Neural cell (in vitro differentiated cells): ENCODE data around the gene MC5R. TPM values are rescaled to one million over a fixed set of nuclear protein-coding genes. Genes with fewer than 3 reads are reported as not detected.
"Not testable (repeated sequence)": the region's sequence is repeated elsewhere in the genome, so short reads cannot be mapped to it uniquely, and the experiment has no call there.

Experiments used
- H2AFZ ChIP-seq: fragments of 200-600, 300-800 bp; sonication (generic), shearing (Covaris generic); 2 replicates; pipeline ENCODE4 v1.6.0; 2014; ENCODE audit warnings: low read depth, mild to moderate bottlenecking, antibody characterized with exemption, low read length, moderate library complexity
- H3F3A ChIP-seq: fragments of 200-600 bp; shearing (Covaris generic); 2 replicates; pipeline ENCODE4 v1.6.1; 2016; ENCODE audit warnings: mild to moderate bottlenecking, moderate library complexity, mixed read lengths, antibody characterized with exemption, low read length; ENCODE audit not compliant: insufficient read depth, poor library complexity, severe bottlenecking
- H3K27ac ChIP-seq: fragments of 200-600, 300-800 bp; sonication (generic), shearing (Covaris generic); 2 replicates; pipeline ENCODE4 v1.5.1; 2014; ENCODE audit warnings: mild to moderate bottlenecking, low read length, moderate library complexity
- H3K27me3 ChIP-seq: fragments of 300-800, 200-600 bp; sonication (generic), shearing (Covaris generic); 2 replicates; pipeline ENCODE4 v1.6.0; 2014; ENCODE audit warnings: mild to moderate bottlenecking, low read depth, low read length, moderate library complexity; ENCODE audit not compliant: insufficient read depth
- H3K36me3 ChIP-seq: fragments of 300-800, 200-600 bp; sonication (generic), shearing (Covaris generic); 2 replicates; pipeline ENCODE4 v1.5.1; 2014; ENCODE audit warnings: mild to moderate bottlenecking, antibody characterized with exemption, low read length, moderate library complexity; ENCODE audit not compliant: insufficient read depth
- H3K4me2 ChIP-seq: fragments of 300-800, 200-600 bp; sonication (generic), shearing (Covaris generic); 2 replicates; pipeline ENCODE4 v1.6.0; 2014; ENCODE audit warnings: mild to moderate bottlenecking, low read length
- H3K4me3 ChIP-seq: fragments of 300-800, 200-600 bp; sonication (generic), shearing (Covaris generic); 2 replicates; pipeline ENCODE4 v1.5.1; 2014; ENCODE audit warnings: mild to moderate bottlenecking, low read length, moderate library complexity
- H3K79me2 ChIP-seq: fragments of 200-600 bp; shearing (Covaris generic); replicated peaks from 2 replicates; pipeline ENCODE4 v1.6.0; 2014; ENCODE audit warnings: mild to moderate bottlenecking, low read length, moderate library complexity; ENCODE audit not compliant: insufficient read depth
- H3K9ac ChIP-seq: fragments of 300-800, 200-600 bp; sonication (generic), shearing (Covaris generic); 2 replicates; pipeline ENCODE4 v1.6.1; 2016; ENCODE audit warnings: mild to moderate bottlenecking, low read length, mixed read lengths
- H3K9me2 ChIP-seq: fragments of 200-600 bp; shearing (Covaris generic); 2 replicates; pipeline ENCODE4 v1.6.1; 2016; ENCODE audit warnings: mild to moderate bottlenecking, low read length, mixed read lengths; ENCODE audit not compliant: insufficient read depth
- H3K9me3 ChIP-seq: fragments of 200-600, 300-800 bp; sonication (generic), shearing (Covaris generic); 2 replicates; pipeline ENCODE4 v1.6.1; 2016; ENCODE audit warnings: mild to moderate bottlenecking, mixed run types, low read length, moderate library complexity, mixed read lengths
- H4K20me1 ChIP-seq: fragments of 200-600 bp; shearing (Covaris generic); 2 replicates; pipeline ENCODE4 v1.6.1; 2016; ENCODE audit warnings: mild to moderate bottlenecking, mixed run types; ENCODE audit not compliant: insufficient read depth
- EP300 ChIP-seq: fragments of 450-650 bp; conservative IDR thresholded peaks from 2 replicates; pipeline ENCODE4 v1.6.1; 2014; ENCODE audit warnings: antibody characterized with exemption, mild to moderate bottlenecking, moderate library complexity; ENCODE audit not compliant: poor library complexity, severe bottlenecking
- EZH2 ChIP-seq: fragments of 200-600, 300-800 bp; shearing (Covaris generic), sonication (generic); IDR thresholded peaks from 2 replicates; pipeline ENCODE4 v1.6.1; 2014; ENCODE audit warnings: antibody characterized with exemption, low read length, borderline replicate concordance, mild to moderate bottlenecking; ENCODE audit not compliant: insufficient read depth, poor library complexity, severe bottlenecking
- MXI1 ChIP-seq: fragments of 450-650 bp; conservative IDR thresholded peaks from 2 replicates; pipeline ENCODE4 v1.6.1; 2014; ENCODE audit warnings: antibody characterized with exemption, mild to moderate bottlenecking; ENCODE audit not compliant: poor library complexity, severe bottlenecking
- POLR2AphosphoS5 ChIP-seq: IDR thresholded peaks from 2 replicates; pipeline ENCODE4 v1.6.1; 2012
- RAD21 ChIP-seq: fragments of 450-650 bp; conservative IDR thresholded peaks from 2 replicates; pipeline ENCODE4 v1.6.1; 2014; ENCODE audit warnings: antibody characterized with exemption, mild to moderate bottlenecking, moderate library complexity
- SMC3 ChIP-seq: fragments of 450-650 bp; conservative IDR thresholded peaks from 2 replicates; pipeline ENCODE4 v1.6.1; 2014; ENCODE audit warnings: antibody characterized with exemption, mild to moderate bottlenecking, moderate library complexity; ENCODE audit not compliant: poor library complexity
- TAF1 ChIP-seq: IDR thresholded peaks from 2 replicates; pipeline ENCODE4 v1.6.1; 2012; ENCODE audit warnings: low read depth
- polyA plus RNA-seq: library from polyadenylated mRNA; depleted of rRNA; stranded (reverse); fragments of >200 nt; gene quantifications from 2 replicates; pipeline ENCODE4 v1.2.3, GENCODE V29; 2014
- TF ChIP-seq, protein P1 (sequence below): fragments of 450-650 bp; IDR thresholded peaks from 2 replicates; pipeline ENCODE4 v1.5.1; 2014; ENCODE audit warnings: antibody characterized with exemption, mild to moderate bottlenecking, moderate library complexity; ENCODE audit not compliant: poor library complexity, severe bottlenecking
- TF ChIP-seq, protein P2 (sequence below): IDR thresholded peaks from 2 replicates; pipeline ENCODE4 v1.6.1; 2012; ENCODE audit warnings: borderline replicate concordance

Gene MC5R
- polyA plus RNA-seq, 1 donor from 2014 or later, result not detected

GRCh38 chr18:13836559-13836958 is 12.6 kb downstream of the MC5R start:
- TF ChIP-seq MXI1, result no peak
- no peak for TF ChIP-seq EP300
- TF ChIP-seq, protein P1, sequence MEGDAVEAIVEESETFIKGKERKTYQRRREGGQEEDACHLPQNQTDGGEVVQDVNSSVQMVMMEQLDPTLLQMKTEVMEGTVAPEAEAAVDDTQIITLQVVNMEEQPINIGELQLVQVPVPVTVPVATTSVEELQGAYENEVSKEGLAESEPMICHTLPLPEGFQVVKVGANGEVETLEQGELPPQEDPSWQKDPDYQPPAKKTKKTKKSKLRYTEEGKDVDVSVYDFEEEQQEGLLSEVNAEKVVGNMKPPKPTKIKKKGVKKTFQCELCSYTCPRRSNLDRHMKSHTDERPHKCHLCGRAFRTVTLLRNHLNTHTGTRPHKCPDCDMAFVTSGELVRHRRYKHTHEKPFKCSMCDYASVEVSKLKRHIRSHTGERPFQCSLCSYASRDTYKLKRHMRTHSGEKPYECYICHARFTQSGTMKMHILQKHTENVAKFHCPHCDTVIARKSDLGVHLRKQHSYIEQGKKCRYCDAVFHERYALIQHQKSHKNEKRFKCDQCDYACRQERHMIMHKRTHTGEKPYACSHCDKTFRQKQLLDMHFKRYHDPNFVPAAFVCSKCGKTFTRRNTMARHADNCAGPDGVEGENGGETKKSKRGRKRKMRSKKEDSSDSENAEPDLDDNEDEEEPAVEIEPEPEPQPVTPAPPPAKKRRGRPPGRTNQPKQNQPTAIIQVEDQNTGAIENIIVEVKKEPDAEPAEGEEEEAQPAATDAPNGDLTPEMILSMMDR, result no peak
- TF ChIP-seq TAF1, result no peak
- no peak for TF ChIP-seq EZH2
- TF ChIP-seq SMC3, result no peak
- TF ChIP-seq, protein P2, sequence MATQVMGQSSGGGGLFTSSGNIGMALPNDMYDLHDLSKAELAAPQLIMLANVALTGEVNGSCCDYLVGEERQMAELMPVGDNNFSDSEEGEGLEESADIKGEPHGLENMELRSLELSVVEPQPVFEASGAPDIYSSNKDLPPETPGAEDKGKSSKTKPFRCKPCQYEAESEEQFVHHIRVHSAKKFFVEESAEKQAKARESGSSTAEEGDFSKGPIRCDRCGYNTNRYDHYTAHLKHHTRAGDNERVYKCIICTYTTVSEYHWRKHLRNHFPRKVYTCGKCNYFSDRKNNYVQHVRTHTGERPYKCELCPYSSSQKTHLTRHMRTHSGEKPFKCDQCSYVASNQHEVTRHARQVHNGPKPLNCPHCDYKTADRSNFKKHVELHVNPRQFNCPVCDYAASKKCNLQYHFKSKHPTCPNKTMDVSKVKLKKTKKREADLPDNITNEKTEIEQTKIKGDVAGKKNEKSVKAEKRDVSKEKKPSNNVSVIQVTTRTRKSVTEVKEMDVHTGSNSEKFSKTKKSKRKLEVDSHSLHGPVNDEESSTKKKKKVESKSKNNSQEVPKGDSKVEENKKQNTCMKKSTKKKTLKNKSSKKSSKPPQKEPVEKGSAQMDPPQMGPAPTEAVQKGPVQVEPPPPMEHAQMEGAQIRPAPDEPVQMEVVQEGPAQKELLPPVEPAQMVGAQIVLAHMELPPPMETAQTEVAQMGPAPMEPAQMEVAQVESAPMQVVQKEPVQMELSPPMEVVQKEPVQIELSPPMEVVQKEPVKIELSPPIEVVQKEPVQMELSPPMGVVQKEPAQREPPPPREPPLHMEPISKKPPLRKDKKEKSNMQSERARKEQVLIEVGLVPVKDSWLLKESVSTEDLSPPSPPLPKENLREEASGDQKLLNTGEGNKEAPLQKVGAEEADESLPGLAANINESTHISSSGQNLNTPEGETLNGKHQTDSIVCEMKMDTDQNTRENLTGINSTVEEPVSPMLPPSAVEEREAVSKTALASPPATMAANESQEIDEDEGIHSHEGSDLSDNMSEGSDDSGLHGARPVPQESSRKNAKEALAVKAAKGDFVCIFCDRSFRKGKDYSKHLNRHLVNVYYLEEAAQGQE, result no peak
- no peak for TF ChIP-seq POLR2AphosphoS5
- no peak for TF ChIP-seq RAD21
- Histone ChIP-seq H3K36me3 (no peaks in the 10 kb centered on the region), H3K4me3 (no peak overlapping the region), H4K20me1 (no peaks in the 10 kb centered on the region), H3K27me3 (no peaks in the 10 kb centered on the region), H3K9ac (no peak overlapping the region), H2AFZ (no peak overlapping the region), H3K9me3 (no peaks in the 10 kb centered on the region), H3K27ac (no peak overlapping the region), H3K9me2 (no peaks in the 10 kb centered on the region), H3K4me2 (no peak overlapping the region), H3F3A (no peaks in the 10 kb centered on the region), H3K79me2 (no peaks in the 10 kb centered on the region)

- no peaks in the 10 kb centered on the region for H3K36me3 ChIP-seq
- no peak overlapping the region for H3K27ac ChIP-seq
- TF ChIP-seq TAF1 (no peak), SMC3 (no peak), POLR2AphosphoS5 (no peak), RAD21 (no peak), EP300 (no peak), MXI1 (no peak), EZH2 (no peak)
- TF ChIP-seq, protein P2, result no peak
- no peaks in the 10 kb centered on the region for H3K9me2 ChIP-seq
- no peak overlapping the region for H3K9ac ChIP-seq
- no peaks in the 10 kb centered on the region for H3K79me2 ChIP-seq
- no peak overlapping the region for H3K4me2 ChIP-seq
- no peak overlapping the region for H2AFZ ChIP-seq
- no peaks in the 10 kb centered on the region for H3K27me3 ChIP-seq
- no peaks in the 10 kb centered on the region for H4K20me1 ChIP-seq
- H3K9me3 ChIP-seq, result peaks cover 6% of the 10 kb centered on the region
- H3F3A ChIP-seq, result no peaks in the 10 kb centered on the region
- no peak overlapping the region for H3K4me3 ChIP-seq
These were observed 25.8 kb downstream of the MC5R start for GRCh38 chr18:13849791-13850190.

- H3K36me3 ChIP-seq, H3K27ac ChIP-seq, H3K4me2 ChIP-seq, H3K9me2 ChIP-seq, H3F3A ChIP-seq, H3K79me2 ChIP-seq, H3K9me3 ChIP-seq, H3K27me3 ChIP-seq, H2AFZ ChIP-seq, H3K4me3 ChIP-seq, H3K9ac ChIP-seq, H4K20me1 ChIP-seq: not testable (repeated sequence)
These were observed 38.9 kb downstream of the MC5R start for GRCh38 chr18:13862898-13863297.
